HG03196 (cell line): ENCODE results near the gene NDUFA7.
A peak's percentile ranks its signal among the peaks of the same experiment; 100 is the strongest.
"Not testable (repeated sequence)": the region's sequence is repeated elsewhere in the genome, so short reads cannot be mapped to it uniquely, and the experiment has no call there.

Experiments used
- ATAC-seq: cut with Tn5 transposase; IDR thresholded peaks from one replicate; pipeline ENCODE4 v1.9.1; 2021; ENCODE audit not compliant: unreplicated experiment

The NDUFA7 gene

GRCh38 chr19:8320564-8321066, 560 bp downstream of the NDUFA7 start:
- no peak for ATAC-seq

GRCh38 chr19:8319807-8320520, 1.2 kb downstream of the NDUFA7 start:
- no peak for ATAC-seq

- ATAC-seq: not testable (repeated sequence)
These were observed 2.3 kb downstream of the NDUFA7 start for GRCh38 chr19:8318835-8319234.

GRCh38 chr19:8316351-8317125, 4.6 kb downstream of the NDUFA7 start:
- no peak for ATAC-seq

- ATAC-seq: not testable (repeated sequence)
These were observed 6.1 kb downstream of the NDUFA7 start for GRCh38 chr19:8314981-8315640.

- no peak for ATAC-seq
These were observed 9.5 kb downstream of the NDUFA7 start for GRCh38 chr19:8311461-8312260.

- ATAC-seq: no peak
These were observed 10.7 kb downstream of the NDUFA7 start for GRCh38 chr19:8310342-8311055.

GRCh38 chr19:8308891-8309291, 12.3 kb downstream of the NDUFA7 start:
- no peak for ATAC-seq

- ATAC-seq: peak; percentile 75
These were observed 13.0 kb downstream of the NDUFA7 start, which contains the start of gene CD320 for GRCh38 chr19:8307965-8308866. CD320 (minus strand) TSS chr19:8308358; CDS start chr19:8308290, 68 bp downstream.

GRCh38 chr19:8307400-8307964, 13.7 kb downstream of the NDUFA7 start:
- ATAC-seq: no peak

- no peak for ATAC-seq
These were observed 14.7 kb downstream of the NDUFA7 start for GRCh38 chr19:8306235-8307054.

GRCh38 chr19:8305798-8306197, 15.4 kb downstream of the NDUFA7 start:
- no peak for ATAC-seq

GRCh38 chr19:8304841-8305621, 16.1 kb downstream of the NDUFA7 start:
- no peak for ATAC-seq

GRCh38 chr19:8302734-8303133, 18.4 kb downstream of the NDUFA7 start:
- no peak for ATAC-seq

- ATAC-seq: no peak
These were observed 18.9 kb downstream of the NDUFA7 start for GRCh38 chr19:8302357-8302691.

- ATAC-seq: not testable (repeated sequence)
These were observed 29.8 kb downstream of the NDUFA7 start for GRCh38 chr19:8291337-8291736.

GRCh38 chr19:8276508-8276907, 44.7 kb downstream of the NDUFA7 start:
- ATAC-seq: not testable (repeated sequence)
